Keratinocyte (primary cell): Measurements from ENCODE around the gene MGP. TPM values are rescaled to one million over a fixed set of nuclear protein-coding genes. Genes with fewer than 3 reads are reported as not detected.

Experiments used
- DNase-seq: peaks from one replicate; pipeline ENCODE4 v3.0.0-alpha.2; 2011; ENCODE audit warnings: low read depth, missing footprints, low spot score
- FAIRE-seq: peaks from 2 replicates; lab custom pipeline; 2011; peaks lifted over from hg19 to GRCh38; lab: Jason Lieb, UNC
- H2AFZ ChIP-seq: 2 replicates; pipeline ENCODE4 v1.6.0; 2012; ENCODE audit warnings: low read length, control low read depth, inconsistent platforms; ENCODE audit not compliant: control insufficient read depth
- H3K27ac ChIP-seq: 2 replicates; pipeline ENCODE4 v1.5.1; 2011; ENCODE audit warnings: low read length; ENCODE audit not compliant: control insufficient read depth, insufficient read depth
- H3K27me3 ChIP-seq: 3 replicates; pipeline ENCODE4 v1.6.0; 2011; ENCODE audit warnings: low read length; ENCODE audit not compliant: control insufficient read depth, insufficient read depth; ENCODE audit errors: extremely low read depth
- H3K36me3 ChIP-seq, 2 experiments: 2 replicates in 1 of 2; 3 replicates in 1 of 2; pipeline ENCODE4 v1.5.1; 2011; ENCODE audit warnings: low read length in 2 of 2, mild to moderate bottlenecking in 1 of 2; ENCODE audit not compliant: control insufficient read depth in 2 of 2, insufficient read depth in 2 of 2; ENCODE audit errors: extremely low read depth in 1 of 2
- H3K4me1 ChIP-seq: 3 replicates; pipeline ENCODE4 v1.5.1; 2011; ENCODE audit warnings: low read length; ENCODE audit not compliant: control insufficient read depth, insufficient read depth; ENCODE audit errors: extremely low read depth
- H3K4me2 ChIP-seq: 3 replicates; pipeline ENCODE4 v1.6.0; 2011; ENCODE audit warnings: low read depth, low read length; ENCODE audit not compliant: control insufficient read depth, insufficient read depth; ENCODE audit errors: extremely low read depth
- H3K4me3 ChIP-seq, 3 experiments: fragments of 200-600 bp in 1 of 3; sonication (generic) in 1 of 3; 2 replicates in 2 of 3; 3 replicates in 1 of 3; pipeline ENCODE4 v1.5.1; 2011 to 2016; ENCODE audit warnings: low read length in 3 of 3, mild to moderate bottlenecking in 3 of 3, control low read depth in 2 of 3, inconsistent platforms in 1 of 3, low read depth in 1 of 3, mixed read lengths in 1 of 3, mixed run types in 1 of 3, moderate library complexity in 1 of 3; ENCODE audit not compliant: control insufficient read depth in 2 of 3, insufficient read depth in 2 of 3; ENCODE audit errors: extremely low read depth in 1 of 3
- H3K79me2 ChIP-seq: 2 replicates; pipeline ENCODE4 v1.6.0; 2012; ENCODE audit warnings: low read length; ENCODE audit not compliant: control insufficient read depth, insufficient read depth
- H3K9ac ChIP-seq: 3 replicates; pipeline ENCODE4 v1.6.0; 2011; ENCODE audit warnings: low read length; ENCODE audit not compliant: control insufficient read depth, insufficient read depth; ENCODE audit errors: extremely low read depth
- H3K9me1 ChIP-seq: 3 replicates; pipeline ENCODE4 v1.6.0; 2011; ENCODE audit warnings: low read length; ENCODE audit not compliant: control insufficient read depth, insufficient read depth; ENCODE audit errors: extremely low read depth
- H3K9me3 ChIP-seq: 2 replicates; pipeline ENCODE4 v1.5.1; 2012; ENCODE audit warnings: low read depth, low read length; ENCODE audit not compliant: control insufficient read depth
- H4K20me1 ChIP-seq: 3 replicates; pipeline ENCODE4 v1.6.0; 2011; ENCODE audit warnings: low read length; ENCODE audit not compliant: control insufficient read depth, insufficient read depth; ENCODE audit errors: extremely low read depth
- CTCF ChIP-seq, 3 experiments: IDR thresholded peaks in 1 of 3; conservative IDR thresholded peaks in 1 of 3; optimal IDR thresholded peaks in 1 of 3; 2 replicates in 2 of 3; 3 replicates in 1 of 3; pipeline versions ENCODE3 to v1.5.1; 2011; ENCODE audit warnings: low read length in 3 of 3, mild to moderate bottlenecking in 3 of 3, moderate library complexity in 2 of 3, control low read depth in 1 of 3, inconsistent platforms in 1 of 3; ENCODE audit not compliant: insufficient read depth in 2 of 3; ENCODE audit errors: extremely low read depth in 1 of 3
- EZH2 ChIP-seq: IDR thresholded peaks from one replicate; pipeline ENCODE4 v1.6.1; 2012; ENCODE audit warnings: inconsistent platforms, mild to moderate bottlenecking, low read length, moderate library complexity
- dilution Hi-C: fragments of 300-500 bp; cut with MboI; formaldehyde crosslinking; loops from one replicate; pipeline ENCODE4 v1.7.0; 2020; ENCODE audit warnings: low sequenced_read_pairs; ENCODE audit not compliant: extremely low pct_ligation_motif_present
- polyA plus RNA-seq, 5 experiments: library from polyadenylated mRNA; depleted of rRNA in 3 of 5; stranded (reverse) in 3 of 5; stranded (forward) in 1 of 5; unstranded in 1 of 5; fragments of >200 nt; gene quantifications; 1 replicate in 1 of 5; 2 replicates in 3 of 5; 3 replicates in 1 of 5; pipeline versions ENCODE4 v1.2.1 to v1.2.3, GENCODE V29; 2011 to 2012; ENCODE audit warnings: missing spikeins in 2 of 5, low read depth in 1 of 5, low replicate concordance in 1 of 5

MGP gene
- polyA plus RNA-seq, 1 donor (not counting 4 experiments of a cell fraction or from before 2014, with no cell fraction given), result 0.24 TPM

GRCh38 chr12:14871886-14872285 is 13.8 kb downstream of the MGP start:
- H3K4me2 ChIP-seq, result no peak overlapping the region
- no peak for DNase-seq
- no peaks in the 10 kb centered on the region for H3K9me3 ChIP-seq
- no peak for FAIRE-seq
- H3K36me3 ChIP-seq, result no peaks in the 10 kb centered on the region
- dilution Hi-C loops, result no loop called here
- H4K20me1 ChIP-seq, result no peaks in the 10 kb centered on the region
- H3K27ac ChIP-seq, result no peak overlapping the region
- H3K4me3 ChIP-seq, result no peak overlapping the region
- H3K4me1 ChIP-seq, result no peaks in the 10 kb centered on the region
- no peaks in the 10 kb centered on the region for H3K9me1 ChIP-seq
- H3K79me2 ChIP-seq, result no peaks in the 10 kb centered on the region
- no peaks in the 10 kb centered on the region for H3K27me3 ChIP-seq
- TF ChIP-seq EZH2 (no peak), CTCF (optimal IDR thresholded peaks at IDR 0.05 in 1 of 3, IDR thresholded peaks at IDR 0.05 in 1 of 3, conservative IDR thresholded peaks at IDR 0.05 in 1 of 3; ENCODE audit: extremely low read depth in 1 of 3, insufficient read depth in 2 of 3, low read length in 3 of 3) (no peak)
- no peak overlapping the region for H3K9ac ChIP-seq
- no peak overlapping the region for H2AFZ ChIP-seq

GRCh38 chr12:14871247-14871646 is 14.4 kb downstream of the MGP start:
- H3K79me2 ChIP-seq, result no peaks in the 10 kb centered on the region
- H4K20me1 ChIP-seq, result no peaks in the 10 kb centered on the region
- no peak for TF ChIP-seq EZH2
- TF ChIP-seq CTCF (optimal IDR thresholded peaks at IDR 0.05 in 1 of 3, IDR thresholded peaks at IDR 0.05 in 1 of 3, conservative IDR thresholded peaks at IDR 0.05 in 1 of 3; ENCODE audit: extremely low read depth in 1 of 3, insufficient read depth in 2 of 3, low read length in 3 of 3), result no peak
- H3K36me3 ChIP-seq, result no peaks in the 10 kb centered on the region
- no peak overlapping the region for H3K4me2 ChIP-seq
- DNase-seq (no peak), FAIRE-seq (no peak)
- H3K27ac ChIP-seq, result no peak overlapping the region
- H3K27me3 ChIP-seq, result no peaks in the 10 kb centered on the region
- dilution Hi-C loops, result no loop called here
- no peak overlapping the region for H2AFZ ChIP-seq
- H3K4me1 ChIP-seq, result no peaks in the 10 kb centered on the region
- H3K9me3 ChIP-seq, result no peaks in the 10 kb centered on the region
- no peak overlapping the region for H3K4me3 ChIP-seq
- no peaks in the 10 kb centered on the region for H3K9me1 ChIP-seq
- H3K9ac ChIP-seq, result no peak overlapping the region
